Measurements from ENCODE around the gene PREX1.

Gene PREX1

DNA sequence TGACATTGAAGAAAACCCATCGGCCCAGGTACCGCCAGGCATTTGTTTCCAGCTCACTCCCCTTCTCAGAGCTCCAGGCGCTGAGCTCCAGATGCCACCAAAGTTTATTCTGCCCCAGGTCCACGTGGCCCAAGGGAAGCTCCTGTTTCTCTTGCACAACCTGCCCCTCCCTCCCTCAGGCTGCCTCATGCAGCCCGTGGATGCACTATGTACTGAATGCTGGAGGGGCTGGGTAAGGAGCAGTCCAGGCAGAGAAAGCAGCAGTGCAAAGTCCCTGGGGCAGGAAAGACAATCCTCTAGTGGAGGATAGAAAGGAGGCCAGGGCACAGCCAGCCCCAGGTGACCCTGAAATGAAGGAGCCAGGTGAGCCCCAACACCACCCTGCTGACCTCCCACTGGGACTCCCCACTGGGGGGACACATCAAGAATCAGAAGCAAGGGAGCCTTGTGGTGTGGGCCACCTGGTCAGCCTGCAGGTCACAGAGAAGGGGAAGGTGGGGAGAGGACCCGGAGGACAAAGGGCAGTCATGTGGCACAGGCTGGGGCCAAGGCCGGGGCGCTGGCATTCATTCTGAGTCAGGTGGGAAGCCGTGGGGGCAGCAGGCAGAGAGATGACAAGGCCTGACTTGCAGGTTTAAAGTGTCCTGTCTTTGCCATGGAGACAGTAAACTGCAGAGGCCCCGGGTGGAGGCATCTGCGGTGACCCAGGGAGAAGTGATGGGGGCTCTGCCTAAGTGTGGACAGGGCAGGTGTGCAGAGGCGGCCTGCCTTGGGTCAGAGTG lies 230.1 kb downstream of the PREX1 start:
- DNase-seq, result no peak

DNA sequence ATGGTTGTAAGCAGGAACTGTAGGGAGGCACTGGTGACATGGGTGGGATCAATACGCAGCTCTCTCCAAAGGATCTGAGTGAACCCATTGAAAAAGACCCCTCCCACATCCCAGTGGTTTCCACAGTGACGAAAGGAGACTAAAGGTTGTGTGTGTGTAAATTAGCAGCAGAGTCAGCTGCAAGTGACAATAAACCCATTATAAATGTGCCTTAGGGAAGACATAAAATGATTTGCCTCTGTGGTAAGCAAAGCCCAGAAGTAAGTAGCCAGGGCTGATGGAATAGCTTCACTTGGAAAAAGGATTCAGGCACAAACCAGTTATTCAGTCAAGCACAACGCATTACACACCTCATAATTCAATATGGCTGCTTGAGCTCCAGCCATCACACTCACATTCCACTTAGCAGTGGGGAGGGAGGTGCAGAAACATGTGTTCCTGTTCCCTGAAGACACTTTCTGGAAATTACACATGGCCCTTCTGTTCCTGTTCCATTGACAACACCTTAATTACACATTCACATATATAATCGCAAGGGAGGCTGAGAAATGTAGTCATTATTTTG lies 231.4 kb downstream of the PREX1 start:
- no peak for DNase-seq

DNA sequence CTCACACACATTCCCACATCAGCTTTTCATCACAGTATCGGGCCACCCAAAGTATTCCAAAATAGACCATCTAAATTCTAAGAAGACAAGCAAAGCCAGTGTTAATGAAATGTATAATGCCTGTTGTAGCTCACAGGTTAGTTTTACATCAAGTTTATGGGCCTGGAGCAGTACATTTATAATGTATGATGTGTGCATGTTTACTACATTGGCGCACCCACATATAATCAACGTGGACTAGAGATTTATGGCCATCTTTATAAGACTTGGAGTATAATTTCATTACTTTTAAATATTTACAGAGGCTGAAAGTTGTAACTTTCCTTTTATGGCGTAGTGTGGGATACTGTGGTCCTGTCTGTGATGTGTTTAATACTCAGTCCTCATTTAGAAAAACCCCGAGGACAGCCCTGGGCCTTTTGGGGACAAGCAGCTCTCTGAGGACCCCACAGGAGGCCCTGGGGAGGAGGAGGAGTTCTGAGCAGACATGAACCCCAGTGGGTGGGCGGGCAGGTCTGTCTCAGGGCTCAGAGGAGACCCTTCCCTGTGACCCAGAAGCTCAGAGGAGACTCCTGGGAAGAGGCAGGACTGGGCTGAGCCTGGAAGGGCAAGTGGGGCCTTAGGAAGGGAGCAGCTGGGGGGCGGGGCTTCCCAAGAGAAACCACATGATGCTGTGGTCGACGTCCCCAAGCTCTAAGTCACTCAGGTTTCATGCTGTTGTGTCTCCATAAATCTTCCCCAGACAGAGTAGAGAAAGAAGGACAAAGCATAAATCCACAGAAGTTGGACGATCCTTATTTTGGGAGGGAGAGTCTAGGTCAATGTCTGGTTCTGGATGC lies 232.1 kb downstream of the PREX1 start:
- no peak for DNase-seq

DNA sequence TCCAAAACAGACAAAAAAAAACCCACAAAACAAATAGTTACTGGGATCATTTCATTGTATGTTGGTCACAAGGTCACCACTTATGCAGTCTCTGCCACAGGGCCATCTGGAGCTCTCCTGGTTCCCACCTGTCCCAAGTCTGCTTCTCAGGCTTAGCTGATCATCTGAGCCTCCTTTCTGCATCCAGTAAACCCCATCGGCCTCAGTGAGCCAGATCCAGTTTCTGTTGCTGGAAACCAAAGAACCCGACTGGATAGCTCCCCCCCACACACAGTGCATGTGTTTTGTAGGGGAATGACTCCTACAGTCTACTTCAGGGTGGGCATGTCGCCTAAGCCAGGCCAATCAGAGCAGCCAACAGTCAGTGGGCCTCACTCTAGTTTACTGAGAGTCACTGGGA lies 233.3 kb downstream of the PREX1 start:
- DNase-seq, result no peak

DNA sequence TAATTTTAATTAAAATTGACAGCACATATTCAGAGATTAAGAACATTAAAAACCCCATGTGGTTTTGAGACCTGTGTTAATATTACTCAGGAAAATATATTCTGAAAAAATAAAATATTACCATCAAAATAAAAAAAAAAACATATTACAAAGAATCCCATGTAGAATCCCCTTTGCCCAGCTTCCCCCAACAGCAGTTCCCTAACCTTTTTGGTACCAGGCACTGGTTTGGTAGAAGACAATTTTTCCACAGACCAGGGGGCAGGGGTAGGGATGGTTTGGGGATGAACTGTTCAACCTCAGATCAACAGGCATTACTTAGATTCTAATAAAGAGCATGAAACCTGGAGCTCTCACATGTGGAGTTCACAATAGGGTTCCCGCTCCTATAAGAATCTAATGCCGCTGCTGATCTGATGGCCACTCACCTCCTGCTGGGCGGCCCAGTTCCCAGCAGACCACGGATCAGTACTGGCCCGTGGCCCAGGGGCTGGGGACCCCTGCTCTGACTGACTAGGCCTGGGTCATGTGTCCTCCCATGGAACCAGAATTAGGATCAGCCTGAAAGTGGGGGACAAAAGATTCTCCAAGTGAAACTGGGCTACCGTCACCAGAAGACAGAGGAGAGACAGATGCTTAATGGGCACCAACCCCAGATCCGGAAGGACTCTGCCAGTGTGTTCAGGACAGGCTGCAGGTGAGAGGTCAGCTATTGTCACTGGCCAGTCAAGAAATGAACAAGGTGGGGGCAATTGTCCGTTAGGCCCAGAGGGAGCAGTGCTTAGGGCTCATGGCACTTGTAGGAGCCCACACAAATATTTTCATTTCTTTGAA lies 235.5 kb downstream of the PREX1 start:
- DNase-seq, result no peak

DNA sequence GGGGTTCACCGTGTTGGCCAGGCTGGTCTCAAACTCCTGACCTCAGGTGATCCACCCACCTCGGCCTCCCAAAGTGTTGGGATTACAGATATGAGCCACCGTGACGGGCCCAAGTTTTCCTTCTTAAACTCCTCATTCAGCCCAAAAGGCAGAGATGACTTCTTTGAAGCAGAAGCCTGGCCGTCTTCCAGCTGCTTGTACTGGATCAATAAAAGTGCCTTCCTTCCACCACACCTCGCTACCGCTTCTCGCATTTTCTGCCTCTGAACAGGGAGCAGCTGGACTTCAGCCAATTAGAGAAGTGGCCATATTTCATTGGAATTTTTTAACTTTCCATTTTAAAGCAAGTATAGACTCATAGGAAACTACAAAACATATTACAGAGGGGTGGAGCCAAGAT lies 241.1 kb downstream of the PREX1 start:
- no peak for DNase-seq

DNA sequence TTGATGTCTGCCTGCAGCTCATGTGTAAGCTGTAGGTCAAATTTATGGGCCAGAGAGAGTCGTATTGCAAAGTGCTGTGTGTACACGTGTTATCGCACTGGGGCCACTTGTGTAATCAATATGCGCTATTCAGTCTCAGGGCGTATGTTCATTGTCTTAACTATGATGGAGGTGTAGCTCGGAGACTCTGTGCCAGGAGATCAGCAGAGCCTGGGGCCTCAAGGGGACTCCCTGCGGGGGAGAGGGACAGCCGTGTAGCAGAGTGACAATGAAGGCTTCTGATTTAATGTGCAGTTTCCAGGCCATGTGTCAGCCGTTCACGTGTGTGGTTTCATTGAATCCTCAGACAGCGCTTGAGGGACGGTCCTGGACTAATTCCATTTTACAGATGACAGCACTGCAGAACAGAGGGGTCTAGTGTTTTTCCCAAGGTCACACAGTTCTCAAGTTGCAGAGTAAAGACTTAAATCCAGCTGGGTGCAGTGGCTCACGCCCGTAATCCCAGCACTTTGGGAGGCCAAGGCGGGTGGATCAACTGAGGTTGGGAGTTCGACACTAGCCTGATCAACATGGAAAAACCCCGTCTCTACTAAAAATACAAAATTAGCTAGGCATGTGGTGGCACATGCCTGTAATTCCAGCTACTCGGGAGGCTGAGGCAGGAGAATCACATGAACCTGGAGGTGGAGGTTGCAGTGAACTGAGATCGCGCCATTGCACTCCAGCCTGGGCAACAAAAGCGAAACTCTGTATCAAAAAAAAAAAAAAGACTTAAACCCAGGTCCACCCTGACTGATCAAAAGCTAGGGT lies 242.5 kb downstream of the PREX1 start:
- DNase-seq, result no peak

DNA sequence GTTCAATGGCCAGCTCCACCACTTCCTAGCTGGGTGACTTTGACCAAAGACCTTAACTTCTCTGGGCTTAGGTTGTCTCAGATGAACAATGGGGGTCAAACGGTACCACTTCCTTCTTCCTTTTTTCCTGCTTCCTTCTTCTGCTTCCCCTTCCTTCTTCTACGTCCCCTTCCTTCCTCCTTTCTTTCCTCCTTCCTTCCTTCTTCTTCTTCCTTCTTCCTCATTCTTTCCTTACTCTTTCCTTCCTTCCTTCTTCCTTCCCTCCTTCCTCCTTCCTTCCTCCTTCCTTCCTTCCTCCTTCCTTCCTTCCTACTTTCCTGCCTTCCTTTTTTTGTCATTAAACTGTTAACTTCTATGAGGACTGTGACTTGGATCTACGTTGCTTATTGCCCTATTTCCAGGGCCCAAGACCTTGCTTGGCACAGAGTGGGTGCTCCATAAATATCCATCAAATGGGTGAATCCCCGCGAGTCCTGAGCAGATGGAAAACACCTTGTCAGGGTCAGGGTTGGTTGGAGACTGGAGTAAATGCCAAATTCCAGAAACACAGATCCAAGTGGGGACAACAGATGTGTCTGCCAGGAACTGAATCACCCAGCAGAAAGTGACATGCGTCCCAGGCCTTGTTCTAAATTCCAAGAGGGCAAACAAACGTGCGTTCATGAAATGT lies 243.3 kb downstream of the PREX1 start:
- no peak for DNase-seq

DNA sequence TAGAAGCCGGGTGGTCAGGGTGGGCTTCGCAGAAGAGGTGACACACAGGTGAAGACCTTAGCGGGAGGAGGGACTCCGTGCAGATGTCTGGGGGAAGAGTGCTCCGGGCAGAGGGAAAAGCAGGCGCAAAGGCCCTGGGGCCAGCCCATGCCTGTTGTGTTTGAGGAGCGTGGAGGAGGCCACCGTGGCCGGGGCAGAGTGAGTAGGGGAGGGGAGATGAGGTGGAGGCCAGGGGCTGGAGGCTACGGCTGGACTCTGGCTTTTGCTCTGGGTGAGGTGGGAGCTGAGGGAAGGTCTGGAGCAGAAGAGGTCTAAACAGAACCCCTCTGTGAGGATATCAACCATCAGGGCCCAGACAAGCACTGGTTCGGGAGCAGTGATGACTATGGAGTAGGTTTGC lies 244.0 kb downstream of the PREX1 start:
- no peak for DNase-seq

DNA sequence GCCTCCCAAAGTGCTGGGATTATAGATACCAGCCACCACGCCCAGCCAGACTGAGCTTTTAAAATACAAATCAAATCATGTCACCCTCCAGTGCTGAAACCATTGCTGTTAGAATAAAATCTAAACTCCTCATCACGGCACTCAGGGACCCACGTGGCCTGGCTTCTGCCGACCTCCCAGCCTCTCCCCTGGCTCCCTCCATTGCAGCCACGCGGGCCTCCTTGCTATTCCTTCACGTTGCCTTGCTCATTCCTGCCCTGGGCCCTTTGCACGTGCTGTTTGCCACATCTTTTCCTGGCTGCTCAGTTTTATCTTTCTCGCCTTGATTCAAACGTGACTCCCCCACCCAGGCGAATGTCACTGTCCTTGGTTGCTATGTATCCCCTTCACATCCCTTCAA lies 244.6 kb downstream of the PREX1 start:
- no peak for DNase-seq

DNA sequence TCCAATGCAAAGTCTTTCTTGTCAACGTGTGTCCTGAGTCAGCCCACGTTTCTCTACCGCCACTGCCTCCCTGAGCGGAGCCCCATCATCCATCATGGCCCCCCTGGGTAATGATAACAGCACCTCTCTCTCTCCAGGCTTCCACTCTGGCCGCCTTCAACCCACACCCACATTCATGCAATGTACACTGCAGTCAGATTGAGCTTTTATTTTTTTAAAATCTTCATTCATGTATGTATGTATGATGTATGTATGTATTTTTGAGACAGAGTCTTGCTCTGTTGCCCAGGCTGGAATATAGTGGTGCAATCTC lies 245.2 kb downstream of the PREX1 start:
- no peak for DNase-seq

DNA sequence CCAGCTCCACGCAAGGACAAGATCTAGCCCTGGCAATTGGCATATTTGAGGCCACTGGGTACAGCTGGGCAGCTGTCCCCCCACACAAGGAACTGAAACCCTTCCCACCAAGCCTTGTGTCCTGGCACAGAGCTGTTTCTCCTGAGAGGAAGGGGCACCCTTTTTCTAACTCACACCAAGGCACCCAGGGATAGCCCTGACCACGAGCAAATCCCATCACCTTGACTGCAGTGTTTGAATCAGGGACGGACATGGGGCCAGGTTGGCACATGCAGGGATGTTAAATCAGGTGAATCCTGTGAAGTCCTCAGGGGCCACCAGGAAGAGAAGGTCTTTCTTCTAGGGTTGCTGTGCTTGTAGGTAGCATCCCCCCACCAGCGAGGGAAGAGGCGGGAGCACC lies 246.6 kb downstream of the PREX1 start:
- no peak for DNase-seq

DNA sequence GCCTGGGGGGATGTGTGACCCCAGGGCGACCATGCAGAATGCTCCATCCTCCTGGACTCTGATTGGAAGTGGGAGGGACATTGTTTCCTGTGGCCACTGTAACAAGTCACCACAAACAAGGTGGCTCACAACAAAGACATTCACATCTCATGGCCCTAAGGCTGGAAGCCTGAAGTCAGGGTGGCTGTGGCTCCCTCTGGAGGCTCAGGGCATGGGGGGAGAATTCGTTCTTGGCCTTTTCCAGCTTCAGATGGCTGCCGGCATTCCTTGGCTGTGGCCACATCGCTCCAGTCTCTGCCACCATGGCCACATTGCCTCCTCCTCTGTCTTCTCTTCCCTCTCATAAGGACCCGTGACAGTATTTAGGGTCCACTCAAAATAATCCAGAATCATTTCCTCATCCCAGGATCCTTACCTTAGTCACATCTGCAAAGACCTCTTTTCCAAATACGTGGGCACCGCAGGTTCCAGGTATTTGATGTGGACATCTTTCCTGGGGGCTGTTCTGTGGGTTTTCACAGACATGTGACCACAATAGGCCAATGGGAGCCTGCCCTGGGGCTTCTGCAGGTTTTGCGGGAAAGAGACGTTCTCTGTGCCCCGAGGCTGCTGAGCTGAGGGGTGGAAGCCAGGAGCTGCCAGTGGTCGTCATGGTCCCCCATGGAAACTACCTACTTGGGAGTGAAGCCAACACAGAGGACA lies 249.3 kb downstream of the PREX1 start:
- no peak for DNase-seq

DNA sequence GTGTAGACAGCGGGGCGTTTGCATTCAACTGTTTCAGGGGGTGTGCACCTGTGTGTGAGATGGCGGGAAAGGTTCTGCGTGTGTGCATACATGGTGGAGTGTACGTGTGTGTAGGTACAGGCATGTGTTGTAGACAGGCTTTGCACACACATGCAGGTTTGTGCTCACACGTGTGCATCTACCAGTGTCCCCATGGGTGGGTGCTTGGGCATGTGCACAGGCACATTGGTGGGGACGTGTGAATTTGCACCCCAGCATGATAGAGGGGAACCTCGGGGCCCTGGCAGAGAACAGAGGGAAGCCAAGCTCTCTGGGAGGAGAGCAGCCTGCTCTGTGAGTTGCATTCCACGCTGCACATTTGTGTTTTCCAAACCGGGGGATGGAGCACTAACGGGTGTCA lies 250.2 kb downstream of the PREX1 start:
- no peak for DNase-seq

DNA sequence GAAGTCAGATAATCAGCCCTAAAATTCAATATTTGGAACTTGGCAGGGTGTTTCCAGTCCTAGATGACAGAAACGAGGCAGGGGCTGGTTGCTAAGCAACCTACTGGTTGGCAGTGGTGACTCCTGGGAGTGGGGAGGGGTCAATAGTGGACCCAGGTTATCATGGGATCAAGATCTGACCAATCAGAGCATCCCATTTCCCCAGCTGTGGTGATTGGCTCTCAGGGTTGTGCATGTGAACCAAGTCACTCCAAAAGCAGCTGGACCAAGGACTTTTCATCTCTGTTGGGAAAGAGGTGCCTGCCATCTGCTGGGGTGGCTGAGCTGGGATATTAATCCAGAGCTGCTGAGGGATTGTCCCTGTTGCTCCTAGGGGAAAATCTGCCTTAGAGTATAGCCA lies 253.4 kb downstream of the PREX1 start:
- DNase-seq, result no peak
